KOPT-K1 (cell line): Measurements from ENCODE around the gene MBNL2.

Experiments
- H3K27ac ChIP-seq: fragments of 200-600 bp; sonication (generic); 2 replicates; pipeline ENCODE4 v1.5.1; 2016; ENCODE audit warnings: antibody characterized with exemption, mild to moderate bottlenecking, low read depth, low read length; ENCODE audit not compliant: poor library complexity, severe bottlenecking
- H3K36me3 ChIP-seq: fragments of 200-600 bp; sonication (generic); 2 replicates; pipeline ENCODE4 v1.5.1; 2017; ENCODE audit warnings: antibody characterized with exemption, mild to moderate bottlenecking, low read length, moderate library complexity; ENCODE audit not compliant: insufficient read depth
- H3K9me3 ChIP-seq: fragments of 200-600 bp; sonication (generic); 2 replicates; pipeline ENCODE4 v1.5.1; 2017; ENCODE audit warnings: antibody characterized with exemption, low read length, mild to moderate bottlenecking; ENCODE audit not compliant: insufficient read depth, poor library complexity, severe bottlenecking

Gene MBNL2

GRCh38 chr13:97373787-97374186 lies 151.7 kb downstream of the MBNL2 start:
- peaks cover 4% of the 10 kb centered on the region; the same call in 1 of the 2 replicates for H3K36me3 ChIP-seq
- H3K27ac ChIP-seq = no peak overlapping the region
- no peaks in the 10 kb centered on the region for H3K9me3 ChIP-seq

GRCh38 chr13:97376981-97377380 lies 154.8 kb downstream of the MBNL2 start:
- H3K36me3 ChIP-seq = peaks cover 4% of the 10 kb centered on the region; the same call in 1 of the 2 replicates
- H3K27ac ChIP-seq = no peak overlapping the region

GRCh38 chr13:97379386-97379785 lies 157.3 kb downstream of the MBNL2 start:
- peaks cover 4% of the 10 kb centered on the region; the same call in 1 of the 2 replicates for H3K36me3 ChIP-seq
- H3K9me3 ChIP-seq = no peaks in the 10 kb centered on the region
- no peak overlapping the region for H3K27ac ChIP-seq

More at GRCh38 chr13:97376981-97377380, 154.8 kb downstream of the MBNL2 start:
- H3K9me3 ChIP-seq = no peaks in the 10 kb centered on the region

- no peaks in the 10 kb centered on the region for H3K9me3 ChIP-seq
- no peaks in the 10 kb centered on the region for H3K36me3 ChIP-seq
- no peak overlapping the region for H3K27ac ChIP-seq
These were observed 158.6 kb downstream of the MBNL2 start for GRCh38 chr13:97380696-97381095.

- H3K9me3 ChIP-seq = no peaks in the 10 kb centered on the region
- H3K36me3 ChIP-seq = no peaks in the 10 kb centered on the region
- H3K27ac ChIP-seq = no peak overlapping the region
These were observed 159.1 kb downstream of the MBNL2 start for GRCh38 chr13:97381189-97381588.

GRCh38 chr13:97382276-97382675 lies 160.1 kb downstream of the MBNL2 start:
- H3K27ac ChIP-seq = no peak overlapping the region
- H3K36me3 ChIP-seq = no peaks in the 10 kb centered on the region
- no peaks in the 10 kb centered on the region for H3K9me3 ChIP-seq

GRCh38 chr13:97384371-97384770 lies 162.2 kb downstream of the MBNL2 start:
- H3K27ac ChIP-seq = no peak overlapping the region
- H3K36me3 ChIP-seq = no peaks in the 10 kb centered on the region
- H3K9me3 ChIP-seq = no peaks in the 10 kb centered on the region

GRCh38 chr13:97385146-97385545 lies 163.0 kb downstream of the MBNL2 start:
- Histone ChIP-seq H3K36me3 (no peaks in the 10 kb centered on the region), H3K27ac (no peak overlapping the region), H3K9me3 (no peaks in the 10 kb centered on the region)

DNA sequence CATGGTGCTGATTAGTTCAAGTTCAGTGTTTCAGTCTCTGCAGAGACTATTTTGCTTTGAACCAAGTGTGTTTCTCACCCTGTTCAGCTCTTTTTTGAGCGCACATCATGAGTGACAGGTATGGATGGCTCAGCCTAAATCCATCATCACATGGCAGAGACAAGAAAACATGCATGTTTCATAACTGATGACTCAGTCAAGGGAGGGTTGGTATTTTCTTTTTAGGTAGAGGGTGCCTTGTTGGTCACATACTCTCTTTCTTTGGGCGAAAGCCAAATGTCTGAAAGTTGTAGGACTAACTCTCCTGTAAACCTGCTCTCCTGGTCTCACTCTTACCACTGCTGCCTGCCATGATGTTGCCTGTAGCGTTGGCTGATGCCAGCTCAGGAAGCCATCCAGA lies 163.7 kb downstream of the MBNL2 start:
- Histone ChIP-seq H3K9me3 (no peaks in the 10 kb centered on the region), H3K27ac (no peak overlapping the region), H3K36me3 (no peaks in the 10 kb centered on the region)

GRCh38 chr13:97386801-97387484 lies 164.8 kb downstream of the MBNL2 start:
- Histone ChIP-seq H3K9me3 (no peaks in the 10 kb centered on the region), H3K27ac (peak overlapping the region; percentile 48), H3K36me3 (no peaks in the 10 kb centered on the region)

- H3K36me3 ChIP-seq = no peaks in the 10 kb centered on the region
- no peaks in the 10 kb centered on the region for H3K9me3 ChIP-seq
- H3K27ac ChIP-seq = peak overlapping the region; percentile 48
These were observed 165.3 kb downstream of the MBNL2 start for GRCh38 chr13:97387485-97387839.

- Histone ChIP-seq H3K36me3 (no peaks in the 10 kb centered on the region), H3K9me3 (no peaks in the 10 kb centered on the region), H3K27ac (peak overlapping the region; percentile 48)
These were observed 165.8 kb downstream of the MBNL2 start for GRCh38 chr13:97387890-97388289.

- Histone ChIP-seq H3K36me3 (no peaks in the 10 kb centered on the region), H3K9me3 (no peaks in the 10 kb centered on the region), H3K27ac (no peak overlapping the region)
These were observed 166.2 kb downstream of the MBNL2 start for GRCh38 chr13:97388373-97388772.

GRCh38 chr13:97390941-97391600 lies 168.9 kb downstream of the MBNL2 start:
- no peaks in the 10 kb centered on the region for H3K9me3 ChIP-seq
- no peaks in the 10 kb centered on the region for H3K36me3 ChIP-seq
- H3K27ac ChIP-seq = no peak overlapping the region

GRCh38 chr13:97392020-97392419 lies 169.9 kb downstream of the MBNL2 start:
- Histone ChIP-seq H3K27ac (no peak overlapping the region), H3K36me3 (no peaks in the 10 kb centered on the region), H3K9me3 (no peaks in the 10 kb centered on the region)

DNA sequence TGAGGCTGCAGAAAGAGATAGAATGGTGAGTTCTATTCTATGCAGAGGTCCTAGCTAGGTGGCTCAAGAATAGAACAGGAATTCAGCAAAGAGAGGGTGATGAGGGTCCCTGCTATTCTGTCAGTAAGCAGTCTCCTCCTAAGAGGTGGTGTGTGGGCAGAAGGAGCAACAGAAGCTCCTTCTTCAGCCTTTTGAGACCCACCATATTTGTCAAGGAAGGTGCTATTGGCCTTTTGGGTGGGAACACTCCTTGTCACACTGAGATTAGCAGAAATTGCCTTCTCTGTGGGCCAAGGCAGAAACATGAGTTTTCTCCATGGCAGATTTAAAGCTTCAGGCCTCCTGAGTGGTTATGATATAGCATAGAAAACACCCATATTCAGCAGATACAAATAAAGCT lies 172.4 kb downstream of the MBNL2 start:
- Histone ChIP-seq H3K36me3 (no peaks in the 10 kb centered on the region), H3K27ac (no peak overlapping the region), H3K9me3 (no peaks in the 10 kb centered on the region)
